H1 (cell line): ENCODE data around the gene ADAMTS4. TPM values are rescaled to one million over a fixed set of nuclear protein-coding genes. Genes with fewer than 3 reads are reported as not detected.

Source experiments
- CHD2 ChIP-seq: IDR thresholded peaks from 2 replicates; pipeline ENCODE4 v1.6.1; 2012; ENCODE audit warnings: low read length, improper control_type of control experiment
- CTCF ChIP-seq, 3 experiments: IDR thresholded peaks; 1 replicate in 2 of 3; 2 replicates in 1 of 3; pipeline versions ENCODE4 v1.5.1 to v1.6.1; 2011; ENCODE audit warnings: low read length in 3 of 3, mild to moderate bottlenecking in 3 of 3, inconsistent platforms in 2 of 3, low read depth in 1 of 3, moderate library complexity in 1 of 3; ENCODE audit not compliant: insufficient read depth in 1 of 3; ENCODE audit errors: control extremely low read depth in 1 of 3
- RAD21 ChIP-seq, 2 experiments: IDR thresholded peaks in 1 of 2; conservative IDR thresholded peaks in 1 of 2; 2 replicates each; pipeline ENCODE4 v1.6.1; 2011; ENCODE audit warnings: low read depth in 2 of 2, low read length in 2 of 2, improper control_type of control experiment in 1 of 2, inconsistent platforms in 1 of 2, mild to moderate bottlenecking in 1 of 2, moderate library complexity in 1 of 2
- polyA plus RNA-seq, 7 experiments: library from polyadenylated mRNA; depleted of rRNA in 3 of 7; stranded (reverse) in 5 of 7; unstranded in 2 of 7; fragments of >200 nt in 5 of 7; fragments of 200-250 nt in 2 of 7; gene quantifications; 1 replicate in 5 of 7; 2 replicates in 1 of 7; 4 replicates in 1 of 7; pipeline versions ENCODE4 v1.2.1 to v1.2.3, GENCODE V29; 2011 to 2013; ENCODE audit warnings: missing spikeins in 2 of 7, mixed read lengths in 2 of 7
- total RNA-seq: library from RNA; stranded (reverse); fragmentation: NEBNext Ultra II Directional; extraction: Animal tissue kit (Norgen Biotek cat#: 25700); gene quantifications from 2 replicates; pipeline ENCODE4 v1.2.1, GENCODE V29; 2021

Gene ADAMTS4
- total and polyA plus RNA-seq, 2 of the 8 experiments (the other 6 are each of a cell fraction or from before 2014, with no cell fraction given): 4.6 to 7.2 TPM

GRCh38 chr1:161219078-161219892 is 20.4 kb upstream of the ADAMTS4 start (continued):
- TF ChIP-seq RAD21 (IDR thresholded peaks at IDR 0.05 in 1 of 2, conservative IDR thresholded peaks at IDR 0.05 in 1 of 2; ENCODE audit: low read depth in 2 of 2, low read length in 2 of 2) (no peak), CHD2 (no peak), CTCF (IDR thresholded peaks at IDR 0.05; ENCODE audit: control extremely low read depth in 1 of 3, insufficient read depth in 1 of 3, low read depth in 1 of 3, low read length in 3 of 3) (no peak)
